COR-L47 (cell line): Measurements from ENCODE around the gene NCOR2.

Experiments
- DNase-seq: peaks from one replicate; lab custom pipeline; 2025; lab: John Stamatoyannopoulos, UW

The NCOR2 gene

GRCh38 chr12:124543590-124544310, 23.7 kb downstream of the NCOR2 start:
- DNase-seq = peak; percentile 52

- peak; percentile 66 for DNase-seq
Observed at GRCh38 chr12:124543052-124543589, 24.3 kb downstream of the NCOR2 start.

GRCh38 chr12:124542021-124542949, 25.1 kb downstream of the NCOR2 start:
- no peak for DNase-seq

- DNase-seq = no peak
Observed at GRCh38 chr12:124541322-124541721, 26.1 kb downstream of the NCOR2 start.

GRCh38 chr12:124539084-124540041, 28.0 kb downstream of the NCOR2 start:
- no peak for DNase-seq

- DNase-seq = no peak
Observed at GRCh38 chr12:124538194-124539082, 29.0 kb downstream of the NCOR2 start.

GRCh38 chr12:124537525-124538193, 29.8 kb downstream of the NCOR2 start:
- no peak for DNase-seq

- DNase-seq = no peak
Observed at GRCh38 chr12:124536641-124537040, 30.8 kb downstream of the NCOR2 start.

GRCh38 chr12:124534776-124535740, 32.4 kb downstream of the NCOR2 start:
- no peak for DNase-seq

GRCh38 chr12:124533456-124533855, 34.0 kb downstream of the NCOR2 start:
- no peak for DNase-seq

GRCh38 chr12:124532967-124533366, 34.4 kb downstream of the NCOR2 start:
- DNase-seq = no peak

GRCh38 chr12:124532331-124532750, 35.1 kb downstream of the NCOR2 start:
- DNase-seq = no peak

- DNase-seq = no peak
Observed at GRCh38 chr12:124531906-124532305, 35.5 kb downstream of the NCOR2 start.

GRCh38 chr12:124531281-124531745, 36.1 kb downstream of the NCOR2 start:
- DNase-seq = peak; percentile 37

GRCh38 chr12:124530637-124531263, 36.7 kb downstream of the NCOR2 start:
- DNase-seq = no peak

- no peak for DNase-seq
Observed at GRCh38 chr12:124529565-124530276, 37.7 kb downstream of the NCOR2 start.

GRCh38 chr12:124527861-124528561, 39.4 kb downstream of the NCOR2 start:
- peak; percentile 68 for DNase-seq
